ENCODE measurements around the gene DLL1.
"Not testable (repeated sequence)": the region's sequence is repeated elsewhere in the genome, so short reads cannot be mapped to it uniquely, and the experiment has no call there.

Gene DLL1

GRCh38 chr6:170267688-170268087 lies 23.2 kb downstream of the DLL1 start:
- no peak for DNase-seq

- DNase-seq, result no peak
Measured at GRCh38 chr6:170266061-170266825, 24.6 kb downstream of the DLL1 start.

GRCh38 chr6:170265655-170266054 lies 25.2 kb downstream of the DLL1 start:
- no peak for DNase-seq

GRCh38 chr6:170264644-170265043 lies 26.2 kb downstream of the DLL1 start:
- DNase-seq, result not testable (repeated sequence)

- DNase-seq, result no peak
Measured at GRCh38 chr6:170264086-170264485, 26.8 kb downstream of the DLL1 start.

GRCh38 chr6:170263410-170263809 lies 27.5 kb downstream of the DLL1 start:
- no peak for DNase-seq

GRCh38 chr6:170262489-170263088 lies 28.3 kb downstream of the DLL1 start:
- DNase-seq, result no peak

GRCh38 chr6:170261643-170262488 lies 29.0 kb downstream of the DLL1 start:
- no peak for DNase-seq

- DNase-seq, result no peak
Measured at GRCh38 chr6:170260686-170261085, 30.2 kb downstream of the DLL1 start.

- DNase-seq, result no peak
Measured at GRCh38 chr6:170259278-170259677, 31.6 kb downstream of the DLL1 start.

GRCh38 chr6:170258407-170258806 lies 32.5 kb downstream of the DLL1 start:
- DNase-seq, result no peak

GRCh38 chr6:170257376-170257775 lies 33.5 kb downstream of the DLL1 start:
- DNase-seq, result no peak

- DNase-seq, result no peak
Measured at GRCh38 chr6:170256641-170257040, 34.2 kb downstream of the DLL1 start.

GRCh38 chr6:170255426-170256125 lies 35.3 kb downstream of the DLL1 start:
- DNase-seq, result no peak

- no peak for DNase-seq
Measured at GRCh38 chr6:170254315-170255213, 36.3 kb downstream of the DLL1 start.

- no peak for DNase-seq
Measured at GRCh38 chr6:170253910-170254269, 37.0 kb downstream of the DLL1 start.

- DNase-seq, result no peak
Measured at GRCh38 chr6:170253226-170253909, 37.5 kb downstream of the DLL1 start.

GRCh38 chr6:170251776-170252571 lies 38.9 kb downstream of the DLL1 start:
- no peak for DNase-seq

- DNase-seq, result no peak
Measured at GRCh38 chr6:170250981-170251775, 39.7 kb downstream of the DLL1 start.

GRCh38 chr6:170250455-170250854 lies 40.4 kb downstream of the DLL1 start:
- no peak for DNase-seq
